ACHN (cell line): ENCODE data around the gene DYNC1I1.

Source experiments
- DNase-seq: peaks from one replicate; pipeline ENCODE4 v3.0.0-alpha.2; 2015
- in situ Hi-C: cut with HindIII; loops from 2 replicates; pipeline ENCODE4 v1.10.0; 2017; ENCODE audit warnings: low sequenced_read_pairs, low pct_ligation_motif_present, low pct_unique_long_range_greater_than_20kb

DYNC1I1 gene

DNA sequence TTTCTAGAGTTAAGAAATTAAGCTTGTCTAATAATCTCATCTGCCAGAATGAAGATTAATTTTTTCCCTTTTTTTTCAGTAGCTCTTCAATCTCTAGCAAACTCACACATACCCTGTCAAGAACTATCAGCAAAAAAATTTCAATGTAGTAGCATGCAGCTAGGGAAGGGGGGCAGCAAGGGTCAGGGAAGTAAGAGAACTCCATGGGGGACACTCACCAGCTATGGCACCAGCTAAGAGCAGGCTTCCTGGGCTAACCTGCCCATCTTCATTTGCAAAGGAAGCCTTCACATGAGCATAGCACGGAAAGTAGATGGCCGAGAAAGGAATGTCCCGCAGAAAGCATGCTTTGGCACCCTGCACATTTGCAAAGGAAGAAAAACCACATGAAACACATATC lies 359.2 kb downstream of the DYNC1I1 start:
- no peak for DNase-seq
- in situ Hi-C loops: no loop called here

- no peak for DNase-seq
- in situ Hi-C loops: no loop called here
Observed at GRCh38 chr7:96135241-96135640, 362.9 kb downstream of the DYNC1I1 start.

DNA sequence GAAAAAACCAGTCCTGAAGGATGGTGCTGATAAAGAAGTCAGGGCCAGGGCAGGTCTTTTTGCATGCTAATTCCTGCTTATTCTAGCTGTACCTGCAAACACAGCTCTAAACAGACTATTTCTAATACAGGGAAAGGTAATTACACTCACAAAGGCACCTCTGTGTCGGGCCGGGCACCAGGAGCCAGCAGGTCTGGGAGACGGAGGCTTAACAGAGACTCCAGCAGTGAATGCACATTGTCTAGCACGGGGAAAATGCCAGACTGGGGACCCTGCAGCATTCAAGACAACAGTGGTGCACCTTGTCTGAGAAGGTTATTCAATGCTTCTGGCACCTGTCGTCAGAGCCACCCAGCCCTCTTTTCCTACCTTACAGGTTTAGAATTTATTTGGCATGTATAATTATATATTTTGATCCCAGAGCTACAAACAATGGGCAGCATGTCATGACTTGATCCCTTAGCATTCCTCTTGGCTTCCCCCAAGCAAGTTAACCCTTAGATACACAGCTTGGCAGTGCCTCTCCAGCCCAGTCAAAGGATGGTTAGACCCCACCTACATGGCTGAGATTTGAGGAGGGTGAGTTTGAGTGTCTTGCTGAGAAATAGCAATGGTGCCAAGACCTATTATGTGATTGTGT lies 364.4 kb downstream of the DYNC1I1 start:
- in situ Hi-C loops: no loop called here
- no peak for DNase-seq

DNA sequence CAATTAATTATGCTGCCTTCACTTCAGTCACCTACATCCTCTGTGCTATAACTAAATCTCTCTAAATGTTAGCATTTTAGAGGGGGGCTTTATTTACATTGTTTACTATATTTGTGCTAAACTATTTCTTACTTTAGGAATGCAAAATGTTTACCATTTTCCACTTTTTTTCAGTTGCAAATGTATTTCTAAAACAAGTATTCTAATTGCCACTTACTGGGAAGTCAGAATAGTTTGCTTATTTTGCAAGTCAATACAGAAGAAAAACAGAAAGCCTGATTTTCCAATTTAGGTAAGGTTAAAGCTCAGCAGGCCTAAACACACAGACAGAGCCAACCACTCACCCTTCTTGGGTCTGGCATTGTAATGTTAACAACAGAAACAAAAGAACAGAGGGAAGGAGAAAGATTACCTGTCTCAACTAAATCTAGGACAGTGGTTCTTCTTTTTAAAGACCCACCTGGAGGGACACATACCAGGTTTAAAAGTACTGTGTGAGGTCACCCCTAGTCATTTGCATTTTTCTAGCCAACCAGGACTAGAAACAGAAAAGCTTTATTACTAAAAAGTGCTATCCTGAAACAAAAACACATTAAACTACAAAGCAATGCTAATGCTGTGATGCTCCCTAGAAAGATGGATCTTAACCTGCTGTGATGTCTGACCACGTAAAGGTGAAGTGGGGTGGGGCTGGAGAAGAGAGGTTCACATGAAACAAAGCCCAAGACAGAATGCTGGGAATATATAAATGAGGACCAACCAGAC lies 371.3 kb downstream of the DYNC1I1 start:
- DNase-seq: no peak
- in situ Hi-C loops: no loop called here

DNA sequence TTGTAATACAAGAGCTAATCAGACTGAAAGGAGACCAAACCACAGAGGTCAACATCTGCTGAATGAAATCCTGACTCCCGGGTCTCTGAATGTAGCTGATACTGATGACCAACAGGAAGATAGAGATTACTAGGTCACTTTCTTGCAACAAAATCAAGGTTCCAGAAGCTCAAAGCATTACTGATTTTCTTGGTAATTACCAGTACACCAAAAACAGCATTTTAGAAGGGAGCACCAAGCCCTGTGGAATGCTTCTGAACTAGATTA lies 371.8 kb downstream of the DYNC1I1 start:
- DNase-seq: no peak
- in situ Hi-C loops: no loop called here
